ENCODE data around the gene RALGAPA2. TPM values are rescaled to one million over a fixed set of nuclear protein-coding genes. Genes with fewer than 3 reads are reported as not detected.

The RALGAPA2 gene
- total and polyA plus RNA-seq, 2 donors from 2014 or later, result 5.9 to 66.7 TPM

DNA sequence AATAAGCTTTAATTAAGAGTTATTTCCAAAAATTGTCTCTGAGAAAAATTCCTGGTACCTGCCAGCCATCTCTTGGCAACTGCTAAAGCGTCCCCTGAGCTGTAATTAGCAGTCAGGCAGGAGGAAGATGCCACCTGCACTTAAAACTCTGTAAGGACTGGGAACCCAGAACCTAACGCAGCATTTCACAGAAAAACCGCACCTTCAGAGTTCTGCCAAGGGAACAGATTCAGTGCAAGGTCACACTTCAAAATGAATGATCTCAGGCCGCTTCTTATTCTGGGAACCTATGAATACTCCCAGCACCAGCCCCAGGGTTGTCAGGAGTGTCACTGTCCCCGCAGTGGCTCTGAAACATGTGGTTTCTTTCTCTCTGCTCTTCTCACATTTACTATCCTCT lies 307.8 kb downstream of the RALGAPA2 start:
- H3K36me3 ChIP-seq (ENCODE audit: control insufficient read depth in 2 of 3, insufficient read depth in 3 of 3, low read length in 3 of 3), result peaks cover 0 to 3% (median 0%) of the 10 kb centered on the region in 3 donors
- no peaks in the 10 kb centered on the region for H3K9me3 ChIP-seq (ENCODE audit: control insufficient read depth in 2 of 3, insufficient read depth in 1 of 3, low read length in 3 of 3)
- peaks cover 0 to 3% (median 0%) of the 10 kb centered on the region in 3 donors for H3K4me1 ChIP-seq (ENCODE audit: control insufficient read depth in 2 of 3, insufficient read depth in 2 of 3, low read depth in 1 of 3, low read length in 3 of 3)
- FAIRE-seq (no peak), DNase-seq (no peak)
- TF ChIP-seq, protein P1, sequence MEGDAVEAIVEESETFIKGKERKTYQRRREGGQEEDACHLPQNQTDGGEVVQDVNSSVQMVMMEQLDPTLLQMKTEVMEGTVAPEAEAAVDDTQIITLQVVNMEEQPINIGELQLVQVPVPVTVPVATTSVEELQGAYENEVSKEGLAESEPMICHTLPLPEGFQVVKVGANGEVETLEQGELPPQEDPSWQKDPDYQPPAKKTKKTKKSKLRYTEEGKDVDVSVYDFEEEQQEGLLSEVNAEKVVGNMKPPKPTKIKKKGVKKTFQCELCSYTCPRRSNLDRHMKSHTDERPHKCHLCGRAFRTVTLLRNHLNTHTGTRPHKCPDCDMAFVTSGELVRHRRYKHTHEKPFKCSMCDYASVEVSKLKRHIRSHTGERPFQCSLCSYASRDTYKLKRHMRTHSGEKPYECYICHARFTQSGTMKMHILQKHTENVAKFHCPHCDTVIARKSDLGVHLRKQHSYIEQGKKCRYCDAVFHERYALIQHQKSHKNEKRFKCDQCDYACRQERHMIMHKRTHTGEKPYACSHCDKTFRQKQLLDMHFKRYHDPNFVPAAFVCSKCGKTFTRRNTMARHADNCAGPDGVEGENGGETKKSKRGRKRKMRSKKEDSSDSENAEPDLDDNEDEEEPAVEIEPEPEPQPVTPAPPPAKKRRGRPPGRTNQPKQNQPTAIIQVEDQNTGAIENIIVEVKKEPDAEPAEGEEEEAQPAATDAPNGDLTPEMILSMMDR (IDR thresholded peaks at IDR 0.05; ENCODE audit: borderline replicate concordance, extremely low read depth, insufficient read depth), result no peak
- intact Hi-C loops (cut with DNase I), result no loop called here
- no peak overlapping the region for H3K4me3 ChIP-seq (ENCODE audit: low read length in 3 of 3)
- H3K9ac ChIP-seq (ENCODE audit: low read length in 3 of 3), result no peak overlapping the region
- H3K27me3 ChIP-seq (ENCODE audit: control insufficient read depth, insufficient read depth, low read length), result no peaks in the 10 kb centered on the region
- no peak overlapping the region for H3K27ac ChIP-seq (ENCODE audit: low read depth in 2 of 2, low read length in 2 of 2)

DNA sequence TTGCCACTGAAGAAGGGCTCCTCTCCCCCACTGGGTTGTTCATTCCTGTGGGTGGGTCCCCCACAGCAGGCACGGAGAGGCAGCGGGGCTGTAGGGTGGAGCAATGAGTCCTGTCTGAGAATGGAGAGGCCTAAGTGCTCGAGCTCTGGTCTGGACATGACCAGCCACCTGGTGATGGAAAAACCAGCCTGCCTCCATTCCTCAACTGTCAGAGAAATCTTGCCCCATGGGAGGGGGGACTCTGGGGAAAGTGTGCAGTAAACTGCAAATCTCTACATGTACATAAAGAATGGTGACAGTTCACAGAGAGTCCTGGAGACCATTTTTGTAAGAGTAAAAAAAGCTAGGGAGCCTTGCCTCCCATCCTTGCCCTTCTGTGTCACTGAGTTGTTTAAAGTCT lies 310.5 kb downstream of the RALGAPA2 start:
- Histone ChIP-seq H3K9ac (ENCODE audit: low read length in 3 of 3) (no peak overlapping the region), H3K36me3 (ENCODE audit: control insufficient read depth in 2 of 3, insufficient read depth in 3 of 3, low read length in 3 of 3) (peaks cover 0 to 4% (median 0%) of the 10 kb centered on the region in 3 donors), H3K4me1 (ENCODE audit: control insufficient read depth in 2 of 3, insufficient read depth in 2 of 3, low read depth in 1 of 3, low read length in 3 of 3) (peaks cover 0 to 4% (median 3%) of the 10 kb centered on the region in 3 donors), H3K4me3 (ENCODE audit: low read length in 3 of 3) (no peak overlapping the region), H3K9me3 (ENCODE audit: control insufficient read depth in 2 of 3, insufficient read depth in 1 of 3, low read length in 3 of 3) (no peaks in the 10 kb centered on the region), H3K27me3 (ENCODE audit: control insufficient read depth, insufficient read depth, low read length) (no peaks in the 10 kb centered on the region), H3K27ac (ENCODE audit: low read depth in 2 of 2, low read length in 2 of 2) (no peak overlapping the region)
- TF ChIP-seq, protein P1 (IDR thresholded peaks at IDR 0.05; ENCODE audit: borderline replicate concordance, extremely low read depth, insufficient read depth), result no peak
- no peak for DNase-seq
- FAIRE-seq, result no peak
- intact Hi-C loops (cut with DNase I), result no loop called here

DNA sequence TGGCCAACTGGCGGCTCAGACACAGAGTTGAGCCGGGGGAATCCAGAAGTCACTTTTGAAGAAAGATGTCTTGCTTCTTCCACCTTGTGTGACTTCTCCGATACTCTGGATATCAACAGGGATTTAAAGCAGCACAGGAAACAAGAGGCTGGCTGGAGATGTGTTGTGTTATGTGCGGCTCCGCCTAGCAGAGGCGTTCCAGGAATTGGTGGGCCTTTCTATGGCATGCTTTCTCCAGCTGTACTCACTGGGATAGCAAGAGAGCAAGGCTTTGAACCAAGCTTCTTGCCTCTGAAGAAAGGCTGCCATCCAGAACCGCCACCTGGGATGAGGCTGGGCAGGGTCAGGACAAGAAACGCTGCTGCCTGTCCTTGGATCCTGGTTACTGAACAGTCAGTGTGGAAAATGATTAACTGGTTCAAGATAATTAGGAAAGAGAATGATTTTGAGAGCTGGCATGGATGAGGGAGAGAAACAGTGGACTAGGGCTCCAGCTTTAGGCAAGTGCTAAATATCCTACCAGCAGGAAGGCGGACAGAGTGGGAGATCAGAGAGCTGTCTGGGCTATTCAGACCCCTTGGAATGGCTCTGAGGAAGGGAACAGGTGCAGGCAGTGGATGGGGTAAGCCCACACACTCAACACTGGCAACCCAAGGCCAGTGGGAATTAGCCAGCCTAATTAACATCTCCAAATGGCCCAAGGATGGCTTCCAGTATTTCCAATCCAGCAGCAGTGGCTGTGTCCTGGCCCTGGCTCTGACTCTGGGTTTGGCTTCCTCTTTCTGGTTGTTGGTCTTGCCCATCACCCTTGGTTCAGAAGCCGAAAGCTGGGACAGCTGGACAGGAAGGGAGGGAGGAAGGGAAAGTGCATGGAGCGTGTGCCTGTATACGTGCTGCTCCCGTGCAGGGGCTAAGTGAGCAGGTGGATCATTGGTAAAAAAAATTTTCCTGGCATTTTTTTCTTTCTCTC lies 312.6 kb downstream of the RALGAPA2 start:
- FAIRE-seq (no peak), DNase-seq (peak in 3 of 5 donors; percentile 46 to 69 (median 57))
- Histone ChIP-seq H3K4me1 (ENCODE audit: control insufficient read depth in 2 of 3, insufficient read depth in 2 of 3, low read depth in 1 of 3, low read length in 3 of 3) (peaks cover 0 to 4% (median 3%) of the 10 kb centered on the region in 3 donors), H3K36me3 (ENCODE audit: control insufficient read depth in 2 of 3, insufficient read depth in 3 of 3, low read length in 3 of 3) (peaks cover 0 to 4% (median 0%) of the 10 kb centered on the region in 3 donors), H3K9ac (ENCODE audit: low read length in 3 of 3) (no peak overlapping the region), H3K27ac (ENCODE audit: low read depth in 2 of 2, low read length in 2 of 2) (no peak overlapping the region), H3K9me3 (ENCODE audit: control insufficient read depth in 2 of 3, insufficient read depth in 1 of 3, low read length in 3 of 3) (no peaks in the 10 kb centered on the region), H3K4me3 (ENCODE audit: low read length in 3 of 3) (no peak overlapping the region), H3K27me3 (ENCODE audit: control insufficient read depth, insufficient read depth, low read length) (no peaks in the 10 kb centered on the region)
- TF ChIP-seq, protein P1 (IDR thresholded peaks at IDR 0.05; ENCODE audit: borderline replicate concordance, extremely low read depth, insufficient read depth), result no peak
- intact Hi-C loops (cut with DNase I), result no loop called here

Measured in kidney (tissue), 14 donors.